Lower lobe of right lung (tissue), 2 donors: ENCODE measurements around the gene CLCA2. TPM values are rescaled to one million over a fixed set of nuclear protein-coding genes. Genes with fewer than 3 reads are reported as not detected.
A peak's percentile ranks its signal among the peaks of the same experiment; 100 is the strongest.

Experiments used
- ATAC-seq, 2 donors: fragments of 200-7000 bp; cut with Tn5 transposase; one replicate each; pipeline ENCODE4 v1.9.1; 2020 to 2022; ENCODE audit warnings: mild to moderate bottlenecking in 2 of 2, moderate library complexity in 2 of 2
- DNase-seq: peaks from one replicate; pipeline ENCODE4 v3.0.0-alpha.2; 2020
- H3K27ac ChIP-seq: fragments of 200-600 bp; one replicate; pipeline ENCODE4 v1.8.0; 2022
- H3K27me3 ChIP-seq: fragments of 200-600 bp; one replicate; pipeline ENCODE4 v1.8.0; 2022; ENCODE audit warnings: low read depth
- H3K36me3 ChIP-seq: fragments of 200-600 bp; one replicate; pipeline ENCODE4 v1.8.0; 2022; ENCODE audit warnings: mild to moderate bottlenecking
- H3K4me1 ChIP-seq: fragments of 200-600 bp; one replicate; pipeline ENCODE4 v1.8.0; 2022
- H3K4me3 ChIP-seq: fragments of 200-600 bp; one replicate; pipeline ENCODE4 v1.8.0; 2022; ENCODE audit warnings: mild to moderate bottlenecking
- H3K9me3 ChIP-seq: fragments of 200-600 bp; one replicate; pipeline ENCODE4 v1.8.0; 2022
- intact Hi-C: fragments of 100-400 bp; cut with DNase I; formaldehyde crosslinking; loops from one replicate; pipeline ENCODE4 v1.11.0; 2022
- total RNA-seq: library from RNA; stranded (reverse); fragmentation: NEBNext Ultra II Directional; extraction: Animal tissue kit (Norgen Biotek cat#: 25700); gene quantifications from one replicate; pipeline ENCODE4 v1.2.1, GENCODE V29; 2021
- TF ChIP-seq, protein P1 (sequence below): fragments of 200-600 bp; IDR thresholded peaks from one replicate; pipeline ENCODE4 v1.8.0; 2022; ENCODE audit warnings: antibody characterized with exemption, mild to moderate bottlenecking
- donor health status: DM: no; HTN: yes; CAD: no; lungs with severe emphysema.

CLCA2 gene
- total RNA-seq, 1 donor from 2014 or later, result 0.62 TPM

DNA sequence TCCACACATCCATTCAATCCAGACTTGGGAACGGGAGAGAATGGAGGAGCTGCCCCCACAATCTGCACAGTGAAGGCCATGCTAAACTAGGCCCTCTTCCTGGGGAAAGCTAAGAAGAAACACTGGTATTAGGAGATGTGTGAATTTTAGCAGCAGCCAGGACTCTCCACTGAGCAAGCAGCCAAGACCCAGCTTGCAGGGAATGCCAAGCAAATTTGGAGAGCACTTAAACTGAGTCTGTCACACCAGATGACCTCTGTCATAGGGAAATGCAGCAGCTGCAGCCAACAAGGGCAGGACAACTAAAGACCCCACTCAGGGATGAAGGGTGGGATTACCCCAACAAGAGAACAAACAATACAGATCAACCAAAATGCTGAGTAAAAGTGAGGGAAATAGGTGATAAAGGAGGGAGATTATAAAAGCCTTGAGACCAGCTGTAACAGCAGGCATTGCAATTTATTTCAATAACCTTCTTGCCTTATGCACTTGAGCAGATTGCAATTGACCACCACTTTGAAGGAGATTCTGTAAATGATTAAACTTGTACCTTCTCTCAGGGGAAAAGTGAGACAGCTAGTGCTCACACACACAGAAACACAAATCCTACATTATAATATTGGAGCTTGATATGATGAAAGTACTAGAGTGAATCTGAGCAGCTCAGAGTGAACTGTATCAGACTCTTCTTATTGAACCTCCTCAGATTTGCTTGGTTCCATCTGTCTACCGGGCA is 42.3 kb downstream of the CLCA2 start:
- H3K4me1 ChIP-seq, result no peaks in the 10 kb centered on the region
- H3K4me3 ChIP-seq, result no peak overlapping the region
- H3K27me3 ChIP-seq, result no peaks in the 10 kb centered on the region
- H3K27ac ChIP-seq, result no peak overlapping the region
- DNase-seq (no peak), ATAC-seq (peak; percentile 28 to 30)
- no peaks in the 10 kb centered on the region for H3K9me3 ChIP-seq
- no peaks in the 10 kb centered on the region for H3K36me3 ChIP-seq
- intact Hi-C loops, result no loop called here
- TF ChIP-seq, protein P1, sequence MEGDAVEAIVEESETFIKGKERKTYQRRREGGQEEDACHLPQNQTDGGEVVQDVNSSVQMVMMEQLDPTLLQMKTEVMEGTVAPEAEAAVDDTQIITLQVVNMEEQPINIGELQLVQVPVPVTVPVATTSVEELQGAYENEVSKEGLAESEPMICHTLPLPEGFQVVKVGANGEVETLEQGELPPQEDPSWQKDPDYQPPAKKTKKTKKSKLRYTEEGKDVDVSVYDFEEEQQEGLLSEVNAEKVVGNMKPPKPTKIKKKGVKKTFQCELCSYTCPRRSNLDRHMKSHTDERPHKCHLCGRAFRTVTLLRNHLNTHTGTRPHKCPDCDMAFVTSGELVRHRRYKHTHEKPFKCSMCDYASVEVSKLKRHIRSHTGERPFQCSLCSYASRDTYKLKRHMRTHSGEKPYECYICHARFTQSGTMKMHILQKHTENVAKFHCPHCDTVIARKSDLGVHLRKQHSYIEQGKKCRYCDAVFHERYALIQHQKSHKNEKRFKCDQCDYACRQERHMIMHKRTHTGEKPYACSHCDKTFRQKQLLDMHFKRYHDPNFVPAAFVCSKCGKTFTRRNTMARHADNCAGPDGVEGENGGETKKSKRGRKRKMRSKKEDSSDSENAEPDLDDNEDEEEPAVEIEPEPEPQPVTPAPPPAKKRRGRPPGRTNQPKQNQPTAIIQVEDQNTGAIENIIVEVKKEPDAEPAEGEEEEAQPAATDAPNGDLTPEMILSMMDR, result no peak

DNA sequence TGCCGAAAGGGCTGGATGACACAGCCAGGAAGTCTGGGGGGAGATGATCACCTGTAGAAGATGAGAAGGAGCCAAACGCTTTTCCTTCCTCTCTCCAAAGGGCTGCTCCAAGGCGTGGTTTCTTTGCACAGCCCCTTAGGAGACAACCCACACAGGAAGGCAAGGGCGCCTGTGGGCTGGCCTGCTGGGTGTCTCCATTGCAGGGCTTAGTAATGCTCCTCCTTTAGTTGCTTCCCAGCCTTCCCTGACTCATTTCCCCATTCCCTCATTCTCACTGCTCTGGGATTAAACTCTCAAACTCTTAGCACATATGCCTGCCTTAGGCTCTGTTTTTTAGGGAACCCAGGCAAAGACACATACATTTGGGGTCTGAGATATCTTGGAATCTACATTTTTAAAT is 43.0 kb downstream of the CLCA2 start:
- TF ChIP-seq, protein P1, result no peak
- intact Hi-C loops, result no loop called here
- Histone ChIP-seq H3K27ac (no peak overlapping the region), H3K27me3 (no peaks in the 10 kb centered on the region), H3K4me3 (no peak overlapping the region), H3K4me1 (no peaks in the 10 kb centered on the region), H3K36me3 (no peaks in the 10 kb centered on the region), H3K9me3 (no peaks in the 10 kb centered on the region)
- DNase-seq (no peak), ATAC-seq (no peak)

DNA sequence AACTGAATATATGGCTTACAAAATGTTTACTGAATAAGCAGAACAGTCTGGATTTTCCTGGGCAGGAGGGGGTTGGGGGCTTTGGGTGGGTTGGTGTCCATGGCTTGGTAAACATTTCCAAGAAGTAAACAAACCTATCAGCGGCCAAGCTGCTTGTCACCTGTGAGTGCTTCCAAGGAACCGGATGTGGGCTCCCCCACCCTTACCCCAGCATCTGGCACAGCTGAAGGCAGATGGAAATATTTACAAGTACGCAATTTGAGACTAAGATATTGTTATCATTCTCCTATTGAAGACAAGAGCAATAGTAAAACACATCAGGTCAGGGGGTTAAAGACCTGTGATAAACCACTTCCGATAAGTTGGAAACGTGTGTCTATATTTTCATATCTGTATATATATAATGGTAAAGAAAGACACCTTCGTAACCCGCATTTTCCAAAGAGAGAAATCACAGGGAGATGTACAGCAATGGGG is 44.6 kb downstream of the CLCA2 start, which contains the start of gene CLCA1:
TSS of gene CLCA1 (plus strand) at position 427 of the 477 bp plus-strand sequence. CDS start at position 472, 45 bp downstream.
- intact Hi-C loops, result no loop called here
- no peak within 1 kb of the TSS for H3K27ac ChIP-seq
- no peaks in the 10 kb centered on the region for H3K4me1 ChIP-seq
- no peaks in the 10 kb centered on the region for H3K36me3 ChIP-seq
- TF ChIP-seq, protein P1, result no peak
- H3K4me3 ChIP-seq, result no peak within 1 kb of the TSS
- no peaks in the 10 kb centered on the region for H3K27me3 ChIP-seq
- ATAC-seq (no peak), DNase-seq (no peak)
- H3K9me3 ChIP-seq, result no peaks in the 10 kb centered on the region

DNA sequence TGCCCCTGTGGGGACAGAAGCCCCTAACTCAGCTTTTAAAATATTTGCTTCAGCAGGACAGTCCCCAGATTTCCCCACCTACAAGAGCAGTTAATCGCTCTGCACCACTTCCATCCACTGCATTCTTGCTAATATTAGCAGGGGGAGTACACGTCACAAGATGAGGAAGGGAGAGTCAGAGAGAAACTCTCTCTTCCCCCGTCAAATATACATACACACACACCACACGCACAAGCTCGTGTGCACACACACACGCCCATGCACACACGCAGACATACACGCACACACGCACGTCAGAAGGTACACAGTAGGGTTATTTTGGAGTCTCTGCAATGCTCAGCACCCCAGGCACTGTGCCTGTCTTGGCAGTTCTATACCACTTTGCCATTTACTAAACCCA is 46.9 kb downstream of the CLCA2 start:
- Histone ChIP-seq H3K27me3 (no peaks in the 10 kb centered on the region), H3K4me1 (no peaks in the 10 kb centered on the region), H3K9me3 (no peaks in the 10 kb centered on the region), H3K36me3 (no peaks in the 10 kb centered on the region), H3K27ac (no peak overlapping the region), H3K4me3 (no peak overlapping the region)
- TF ChIP-seq, protein P1, result no peak
- intact Hi-C loops, result no loop called here
- no peak for DNase-seq
- ATAC-seq, result no peak

DNA sequence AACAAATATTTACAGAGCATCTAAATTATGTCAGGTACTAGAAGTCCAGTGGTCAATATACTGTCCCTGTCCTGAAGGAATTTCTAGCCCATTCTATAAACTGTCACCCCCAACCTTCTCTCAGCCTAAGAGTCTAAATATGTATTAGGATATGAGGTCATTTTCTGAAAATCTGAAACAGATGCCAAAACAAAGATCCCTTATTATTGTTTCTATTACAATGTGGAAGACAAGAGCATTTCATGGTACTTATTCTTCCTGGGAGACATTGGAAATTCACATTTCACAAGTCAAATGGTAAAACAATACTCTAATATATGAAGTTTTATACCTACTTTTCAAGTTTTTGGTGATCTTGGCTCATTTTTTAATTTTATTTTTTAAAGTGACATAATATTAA is 47.3 kb downstream of the CLCA2 start:
- TF ChIP-seq, protein P1, result no peak
- no peaks in the 10 kb centered on the region for H3K9me3 ChIP-seq
- intact Hi-C loops, result no loop called here
- ATAC-seq (no peak), DNase-seq (no peak)
- H3K4me3 ChIP-seq, result no peak overlapping the region
- no peaks in the 10 kb centered on the region for H3K4me1 ChIP-seq
- H3K27ac ChIP-seq, result no peak overlapping the region
- H3K27me3 ChIP-seq, result no peaks in the 10 kb centered on the region
- no peaks in the 10 kb centered on the region for H3K36me3 ChIP-seq
